GM12891 (cell line): ENCODE measurements around the gene CYREN.

Source experiments
- PAX5 ChIP-seq: IDR thresholded peaks from 2 replicates; pipeline ENCODE4 v1.6.1; 2011; ENCODE audit warnings: low read length, moderate library complexity, mild to moderate bottlenecking; ENCODE audit not compliant: insufficient read depth, severe bottlenecking
- POLR2A ChIP-seq: IDR thresholded peaks from 2 replicates; pipeline ENCODE4 v1.6.1; 2011; ENCODE audit warnings: low read depth, low read length, control low read depth
- POLR2AphosphoS5 ChIP-seq: IDR thresholded peaks from 2 replicates; pipeline ENCODE4 v1.6.1; 2011; ENCODE audit warnings: low read depth, low read length, control low read depth
- POU2F2 ChIP-seq: IDR thresholded peaks from 2 replicates; pipeline ENCODE4 v1.6.1; 2011; ENCODE audit warnings: low read depth, mild to moderate bottlenecking, control low read depth, low read length, moderate library complexity
- SPI1 ChIP-seq: IDR thresholded peaks from 2 replicates; pipeline ENCODE4 v1.6.1; 2011; ENCODE audit warnings: low read depth, low read length, control low read depth
- TAF1 ChIP-seq: IDR thresholded peaks from 2 replicates; pipeline ENCODE4 v1.6.1; 2011; ENCODE audit warnings: low read depth, low read length, control low read depth

DNA sequence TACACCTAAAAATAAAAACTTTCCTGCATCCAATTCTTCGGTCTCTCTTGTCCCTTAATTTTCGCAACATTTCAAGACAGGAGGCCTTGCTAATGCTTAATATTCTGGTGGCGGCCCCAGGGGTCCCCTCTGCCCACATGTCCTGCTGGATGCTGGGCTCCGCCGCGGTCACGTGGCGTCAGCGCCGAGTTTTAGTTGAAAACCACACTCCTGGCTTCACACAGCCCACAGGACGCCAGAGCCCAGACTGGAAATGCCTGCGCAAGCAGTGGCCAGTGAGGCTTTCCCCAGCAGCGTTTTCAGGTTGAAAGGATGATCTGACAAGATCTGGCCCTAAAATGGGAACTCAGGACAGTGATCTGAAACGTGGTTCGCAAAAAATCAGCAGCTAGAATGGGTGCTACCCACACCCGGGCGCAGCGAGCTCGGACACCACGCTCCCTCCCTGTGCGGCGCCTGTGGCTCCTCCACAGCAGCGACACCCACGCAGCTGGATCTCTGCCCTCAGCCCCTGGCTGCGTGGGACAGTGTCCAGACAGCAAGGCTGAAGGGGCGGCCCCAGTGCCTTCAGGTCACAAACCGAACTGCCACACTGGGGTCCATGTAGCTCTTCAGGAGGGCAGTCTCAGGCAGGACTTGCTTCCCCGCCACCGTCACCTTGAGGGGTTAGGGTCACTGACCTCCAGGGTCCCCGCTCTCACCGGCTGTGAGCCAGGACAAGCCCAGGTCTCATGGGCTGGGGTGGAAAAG lies 11.6 kb upstream of the CYREN start:
- TF ChIP-seq POLR2AphosphoS5 (no peak; the same call in none of the 2 replicates), POLR2A (no peak; the same call in 1 of the 2 replicates), PAX5 (no peak), SPI1 (no peak), TAF1 (no peak), POU2F2 (no peak)
